Cardiac muscle cell (in vitro differentiated cells and primary cell): ENCODE data around the gene MCRS1. TPM values are rescaled to one million over a fixed set of nuclear protein-coding genes. Genes with fewer than 3 reads are reported as not detected.
"Not testable (repeated sequence)": the region's sequence is repeated elsewhere in the genome, so short reads cannot be mapped to it uniquely, and the experiment has no call there.

Source experiments
- DNase-seq, 2 donors: peaks; one replicate each; pipeline versions ENCODE4 v3.0.0 to v3.0.0-alpha.2; 2010 to 2017; ENCODE audit warnings: low read depth in 1 of 2, low spot score in 1 of 2
- H3K27ac ChIP-seq: fragments of 200-600 bp; sonication (generic); 2 replicates; pipeline ENCODE4 v1.5.1; 2016
- H3K27me3 ChIP-seq: fragments of 200-600 bp; sonication (generic); 2 replicates; pipeline ENCODE4 v1.6.0; 2016; ENCODE audit warnings: control low read depth
- H3K36me3 ChIP-seq: fragments of 200-600 bp; sonication (generic); 2 replicates; pipeline ENCODE4 v1.5.1; 2016; ENCODE audit warnings: control low read depth
- H3K4me1 ChIP-seq: fragments of 200-600 bp; sonication (generic); 2 replicates; pipeline ENCODE4 v1.8.1; 2017; ENCODE audit warnings: low read depth, mild to moderate bottlenecking, mixed run types
- H3K4me3 ChIP-seq: fragments of 200-600 bp; sonication (generic); 2 replicates; pipeline ENCODE4 v1.5.1; 2016; ENCODE audit warnings: mild to moderate bottlenecking
- H3K9me3 ChIP-seq: fragments of 200-600 bp; sonication (generic); 2 replicates; pipeline ENCODE4 v1.5.1; 2017; ENCODE audit warnings: low read depth, mild to moderate bottlenecking, control low read depth
- polyA plus RNA-seq: library from polyadenylated mRNA; unstranded; fragments of >200 nt; fragmentation: Nextera tagmentation; extraction: Ambion mirVana; gene quantifications from 2 replicates; pipeline ENCODE4 v1.2.1, GENCODE V29; 2016
- total RNA-seq: library from RNA; depleted of rRNA; stranded (reverse); fragments of >200 nt; gene quantifications from 2 replicates; pipeline ENCODE4 v1.2.3, GENCODE V29; 2016
- TF ChIP-seq, protein P1 (sequence below): IDR thresholded peaks from 2 replicates; pipeline ENCODE4 v1.5.1; 2012; ENCODE audit warnings: low read depth, mild to moderate bottlenecking, low read length

MCRS1 gene, protein sequence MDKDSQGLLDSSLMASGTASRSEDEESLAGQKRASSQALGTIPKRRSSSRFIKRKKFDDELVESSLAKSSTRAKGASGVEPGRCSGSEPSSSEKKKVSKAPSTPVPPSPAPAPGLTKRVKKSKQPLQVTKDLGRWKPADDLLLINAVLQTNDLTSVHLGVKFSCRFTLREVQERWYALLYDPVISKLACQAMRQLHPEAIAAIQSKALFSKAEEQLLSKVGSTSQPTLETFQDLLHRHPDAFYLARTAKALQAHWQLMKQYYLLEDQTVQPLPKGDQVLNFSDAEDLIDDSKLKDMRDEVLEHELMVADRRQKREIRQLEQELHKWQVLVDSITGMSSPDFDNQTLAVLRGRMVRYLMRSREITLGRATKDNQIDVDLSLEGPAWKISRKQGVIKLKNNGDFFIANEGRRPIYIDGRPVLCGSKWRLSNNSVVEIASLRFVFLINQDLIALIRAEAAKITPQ
- 75.6 and 109 TPM in 2 replicates for total RNA-seq
- polyA plus RNA-seq, result 74.5 and 104 TPM in 2 replicates

DNA sequence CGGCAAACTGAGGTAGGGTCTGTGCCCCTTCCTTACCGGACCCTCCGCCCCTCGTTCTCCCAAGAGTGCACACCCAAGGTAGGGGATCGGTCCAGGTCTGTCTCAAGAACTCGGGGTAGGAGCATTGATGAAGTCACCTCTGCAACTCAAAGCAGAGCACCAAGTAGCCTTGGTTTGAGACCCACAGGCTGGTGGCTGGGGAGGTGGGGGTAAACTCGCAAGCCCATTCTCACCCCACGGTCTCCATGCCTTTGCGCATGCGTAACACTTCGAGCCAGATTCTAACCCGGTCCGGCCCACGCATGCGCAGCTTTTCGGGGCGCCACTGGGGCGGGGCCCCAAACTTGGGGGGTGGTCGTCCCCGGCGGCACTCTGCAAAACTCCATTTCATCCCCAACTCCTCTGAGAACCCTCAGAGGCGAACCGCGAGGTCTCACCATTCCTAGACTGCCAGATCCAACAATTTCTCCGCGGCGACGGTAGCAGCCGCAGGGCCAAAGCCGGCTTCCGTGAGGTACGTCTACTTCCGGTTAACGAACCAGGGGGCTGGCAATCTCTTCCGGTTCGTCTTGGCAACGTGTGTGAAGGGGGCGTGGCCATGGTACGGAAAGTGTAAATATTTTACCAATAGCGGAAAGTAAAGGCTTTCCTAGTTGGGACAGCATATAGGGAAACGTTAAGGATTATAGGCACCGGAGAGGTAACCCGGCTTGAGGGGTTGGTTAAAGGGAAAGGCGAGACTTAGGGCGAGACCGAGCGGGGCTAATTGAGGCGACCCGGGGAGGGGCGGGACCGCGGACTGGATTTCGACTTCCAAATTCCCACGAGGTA, at the start of gene MCRS1:
Gene MCRS1 (minus strand): TSS at position 532 of the 831 bp plus-strand sequence. CDS start 1,411 bp downstream, outside the sequence.
- Histone ChIP-seq H3K27me3 (no peaks in the 10 kb centered on the region), H3K36me3 (peaks cover 11% of the 10 kb centered on the region), H3K4me1 (peaks cover 11% of the 10 kb centered on the region), H3K9me3 (no peaks in the 10 kb centered on the region), H3K27ac (peak within 1 kb of the TSS; percentile 84), H3K4me3 (peak within 1 kb of the TSS; percentile 67)
- TF ChIP-seq, protein P1, sequence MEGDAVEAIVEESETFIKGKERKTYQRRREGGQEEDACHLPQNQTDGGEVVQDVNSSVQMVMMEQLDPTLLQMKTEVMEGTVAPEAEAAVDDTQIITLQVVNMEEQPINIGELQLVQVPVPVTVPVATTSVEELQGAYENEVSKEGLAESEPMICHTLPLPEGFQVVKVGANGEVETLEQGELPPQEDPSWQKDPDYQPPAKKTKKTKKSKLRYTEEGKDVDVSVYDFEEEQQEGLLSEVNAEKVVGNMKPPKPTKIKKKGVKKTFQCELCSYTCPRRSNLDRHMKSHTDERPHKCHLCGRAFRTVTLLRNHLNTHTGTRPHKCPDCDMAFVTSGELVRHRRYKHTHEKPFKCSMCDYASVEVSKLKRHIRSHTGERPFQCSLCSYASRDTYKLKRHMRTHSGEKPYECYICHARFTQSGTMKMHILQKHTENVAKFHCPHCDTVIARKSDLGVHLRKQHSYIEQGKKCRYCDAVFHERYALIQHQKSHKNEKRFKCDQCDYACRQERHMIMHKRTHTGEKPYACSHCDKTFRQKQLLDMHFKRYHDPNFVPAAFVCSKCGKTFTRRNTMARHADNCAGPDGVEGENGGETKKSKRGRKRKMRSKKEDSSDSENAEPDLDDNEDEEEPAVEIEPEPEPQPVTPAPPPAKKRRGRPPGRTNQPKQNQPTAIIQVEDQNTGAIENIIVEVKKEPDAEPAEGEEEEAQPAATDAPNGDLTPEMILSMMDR, result no peak
- peak; percentile 94 to 96 for DNase-seq

DNA sequence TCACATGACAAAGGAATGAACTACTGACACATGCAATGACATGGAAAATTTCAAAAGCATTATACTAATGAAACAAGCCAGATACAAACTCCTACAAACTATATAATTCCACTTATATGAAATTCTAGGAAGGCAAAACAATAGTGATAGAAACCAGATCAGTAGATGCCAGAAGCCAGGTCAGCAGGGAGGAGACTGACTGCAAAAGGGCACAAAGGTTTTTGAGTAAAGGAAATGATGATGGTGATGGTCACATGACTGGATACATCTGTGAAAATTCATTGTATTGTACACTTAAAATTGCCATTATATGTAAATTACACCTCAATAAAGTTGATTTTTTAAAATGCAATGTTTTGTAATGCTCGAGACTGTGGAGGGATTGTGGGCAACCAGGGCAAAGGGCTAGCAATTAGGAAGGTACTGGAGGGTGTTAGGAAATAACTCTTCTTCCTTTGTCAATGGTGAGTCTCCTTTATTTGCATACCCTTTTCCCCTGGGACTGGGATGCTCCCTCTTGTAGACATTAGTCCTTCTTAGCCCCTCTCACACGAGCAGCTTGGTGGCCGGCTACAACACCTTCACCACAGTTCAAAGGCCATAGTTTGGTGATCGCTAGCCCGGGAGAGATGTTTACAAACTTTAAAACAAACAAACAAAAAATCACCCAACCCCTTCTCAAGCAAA, 48.7 kb upstream of the MCRS1 start:
- TF ChIP-seq, protein P1, result no peak
- DNase-seq, result no peak
- peaks cover under 1% of the 10 kb centered on the region for H3K4me1 ChIP-seq

GRCh38 chr12:49615725-49616124, 47.8 kb upstream of the MCRS1 start:
- H3K27ac ChIP-seq, result no peak overlapping the region
- H3K27me3 ChIP-seq, result no peaks in the 10 kb centered on the region
- H3K36me3 ChIP-seq, result no peaks in the 10 kb centered on the region
- TF ChIP-seq, protein P1, result no peak
- H3K9me3 ChIP-seq, result no peaks in the 10 kb centered on the region
- no peak overlapping the region for H3K4me3 ChIP-seq
- H3K4me1 ChIP-seq, result no peaks in the 10 kb centered on the region
- DNase-seq, result peak in 1 of 2 donors; percentile 22

More for the DNA sequence above, 48.7 kb upstream of the MCRS1 start:
- Histone ChIP-seq H3K27ac (no peak overlapping the region), H3K4me3 (no peak overlapping the region), H3K9me3 (no peaks in the 10 kb centered on the region), H3K36me3 (no peaks in the 10 kb centered on the region), H3K27me3 (no peaks in the 10 kb centered on the region)

DNA sequence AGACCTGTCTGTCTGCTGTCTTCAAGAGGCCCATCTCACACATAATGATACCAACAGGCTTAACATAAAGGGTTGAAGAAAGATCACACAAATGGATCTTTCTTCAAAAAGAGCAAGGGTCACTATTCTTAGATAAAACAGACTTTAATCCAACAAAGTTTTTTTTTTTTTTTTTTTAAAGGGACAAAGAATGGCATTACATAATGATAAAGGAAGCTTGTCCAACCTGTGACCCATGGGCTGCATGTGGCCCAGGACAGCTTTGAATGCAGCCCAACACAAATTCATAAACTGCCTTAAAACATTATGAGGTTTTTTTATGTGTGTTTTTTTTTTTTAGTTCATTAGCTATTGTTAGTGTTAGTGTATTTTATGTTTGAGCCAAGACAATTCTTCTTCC, 44.3 kb upstream of the MCRS1 start:
- TF ChIP-seq, protein P1, result no peak

DNA sequence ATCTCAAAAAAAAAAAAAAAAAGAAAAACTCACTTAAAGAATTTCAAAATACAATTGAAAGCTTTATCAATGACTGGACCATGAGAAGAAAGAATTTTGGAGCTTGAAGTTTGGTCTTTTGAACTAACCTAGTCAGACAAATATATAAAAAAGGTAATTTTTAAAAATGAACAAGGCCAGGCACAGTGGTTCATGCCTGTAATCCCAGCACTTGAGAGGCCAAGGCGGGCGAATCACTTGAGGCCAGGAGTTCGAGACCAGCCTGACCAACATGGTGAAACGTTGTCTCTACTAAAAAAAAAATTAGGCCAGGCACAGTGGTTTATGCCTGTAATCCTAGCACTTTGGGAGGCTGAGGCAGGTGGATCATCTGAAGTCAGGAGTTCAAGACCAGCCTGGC, 42.8 kb upstream of the MCRS1 start:
- not testable (repeated sequence) for H3K4me3 ChIP-seq, H3K27ac ChIP-seq, H3K4me1 ChIP-seq, H3K9me3 ChIP-seq, H3K36me3 ChIP-seq, H3K27me3 ChIP-seq, DNase-seq

More for the DNA sequence above, 44.3 kb upstream of the MCRS1 start:
- H3K27me3 ChIP-seq, result no peaks in the 10 kb centered on the region
- no peak for DNase-seq
- no peak overlapping the region for H3K4me3 ChIP-seq
- no peaks in the 10 kb centered on the region for H3K9me3 ChIP-seq
- H3K4me1 ChIP-seq, result no peaks in the 10 kb centered on the region
- H3K36me3 ChIP-seq, result no peaks in the 10 kb centered on the region
- H3K27ac ChIP-seq, result no peak overlapping the region
